GM19397 (cell line): Measurements from ENCODE around the gene SLC12A3.
"Not testable (repeated sequence)": the region's sequence is repeated elsewhere in the genome, so short reads cannot be mapped to it uniquely, and the experiment has no call there.

Experiments
- ATAC-seq: cut with Tn5 transposase; IDR thresholded peaks from one replicate; pipeline ENCODE4 v1.9.1; 2021; ENCODE audit warnings: mild to moderate bottlenecking, moderate library complexity; ENCODE audit not compliant: unreplicated experiment

The SLC12A3 gene

GRCh38 chr16:56868766-56869165, 3.8 kb downstream of the SLC12A3 start:
- not testable (repeated sequence) for ATAC-seq

- no peak for ATAC-seq
These were observed 4.7 kb downstream of the SLC12A3 start for GRCh38 chr16:56869513-56870275.

GRCh38 chr16:56870276-56870888, 5.4 kb downstream of the SLC12A3 start:
- no peak for ATAC-seq

- ATAC-seq: no peak
These were observed 6.2 kb downstream of the SLC12A3 start for GRCh38 chr16:56871172-56871593.

- no peak for ATAC-seq
These were observed 7.9 kb downstream of the SLC12A3 start for GRCh38 chr16:56872863-56873391.

GRCh38 chr16:56874800-56875199, 9.8 kb downstream of the SLC12A3 start:
- ATAC-seq: no peak

- no peak for ATAC-seq
These were observed 11.0 kb downstream of the SLC12A3 start for GRCh38 chr16:56876048-56876447.

- no peak for ATAC-seq
These were observed 12.6 kb downstream of the SLC12A3 start for GRCh38 chr16:56877486-56878182.

- no peak for ATAC-seq
These were observed 13.4 kb downstream of the SLC12A3 start for GRCh38 chr16:56878282-56878854.

GRCh38 chr16:56879276-56879675, 14.3 kb downstream of the SLC12A3 start:
- ATAC-seq: no peak

- no peak for ATAC-seq
These were observed 15.2 kb downstream of the SLC12A3 start for GRCh38 chr16:56880176-56880575.

GRCh38 chr16:56880685-56881084, 15.7 kb downstream of the SLC12A3 start:
- no peak for ATAC-seq

- ATAC-seq: no peak
These were observed 17.2 kb downstream of the SLC12A3 start for GRCh38 chr16:56882077-56882800.

- no peak for ATAC-seq
These were observed 18.6 kb downstream of the SLC12A3 start for GRCh38 chr16:56883586-56883985.

GRCh38 chr16:56884026-56884582, 19.1 kb downstream of the SLC12A3 start:
- ATAC-seq: no peak

- not testable (repeated sequence) for ATAC-seq
These were observed 19.9 kb downstream of the SLC12A3 start for GRCh38 chr16:56884929-56885328.

GRCh38 chr16:56885446-56886162, 20.6 kb downstream of the SLC12A3 start:
- no peak for ATAC-seq

- no peak for ATAC-seq
These were observed 21.3 kb downstream of the SLC12A3 start for GRCh38 chr16:56886296-56886695.

GRCh38 chr16:56886826-56887225, 21.8 kb downstream of the SLC12A3 start:
- no peak for ATAC-seq

- peak; percentile 89 for ATAC-seq
These were observed 23.8 kb downstream of the SLC12A3 start for GRCh38 chr16:56888806-56889205.
